RWPE2 (cell line): ENCODE results near the gene TM9SF3.
"Not testable (repeated sequence)": the region's sequence is repeated elsewhere in the genome, so short reads cannot be mapped to it uniquely, and the experiment has no call there.

Source experiments
- ATAC-seq: fragments of 200-7000 bp; cut with Tn5 transposase; 3 replicates; pipeline ENCODE4 v1.9.1; 2021; ENCODE audit warnings: low read depth
- DNase-seq: peaks from one replicate; pipeline ENCODE4 v3.0.0-alpha.2; 2020; ENCODE audit warnings: low spot score
- H3K27ac ChIP-seq: fragments of 450-650 bp; 2 replicates; pipeline ENCODE4 v1.5.1; 2017; ENCODE audit warnings: mild to moderate bottlenecking; ENCODE audit not compliant: poor library complexity, severe bottlenecking
- H3K27me3 ChIP-seq: fragments of 250-450 bp; sonication (Bioruptor Pico); 2 replicates; pipeline ENCODE4 v1.5.1; 2021; ENCODE audit warnings: mild to moderate bottlenecking, moderate library complexity; ENCODE audit not compliant: insufficient read depth, poor library complexity, severe bottlenecking
- H3K36me3 ChIP-seq: fragments of 250-450 bp; sonication (Bioruptor Pico); 2 replicates; pipeline ENCODE4 v1.5.1; 2020; ENCODE audit warnings: low read depth, mild to moderate bottlenecking, moderate library complexity
- H3K4me1 ChIP-seq: fragments of 250-450 bp; sonication (Bioruptor Pico); 2 replicates; pipeline ENCODE4 v1.5.1; 2021; ENCODE audit warnings: mild to moderate bottlenecking, moderate library complexity; ENCODE audit not compliant: insufficient read depth, poor library complexity, severe bottlenecking
- H3K4me3 ChIP-seq: fragments of 250-450 bp; sonication (Bioruptor Pico); 2 replicates; pipeline ENCODE4 v1.5.1; 2021; ENCODE audit warnings: mild to moderate bottlenecking, moderate library complexity; ENCODE audit not compliant: severe bottlenecking
- H3K9me3 ChIP-seq: fragments of 250-450 bp; sonication (Bioruptor Pico); 2 replicates; pipeline ENCODE4 v1.5.1; 2021; ENCODE audit warnings: mild to moderate bottlenecking, moderate library complexity; ENCODE audit not compliant: severe bottlenecking
- TF ChIP-seq, protein P1 (sequence below): fragments of 450-650 bp; IDR thresholded peaks from one replicate; pipeline ENCODE4 v1.5.1; 2017; ENCODE audit warnings: mild to moderate bottlenecking, moderate library complexity; ENCODE audit not compliant: poor library complexity, severe bottlenecking

The TM9SF3 gene

DNA sequence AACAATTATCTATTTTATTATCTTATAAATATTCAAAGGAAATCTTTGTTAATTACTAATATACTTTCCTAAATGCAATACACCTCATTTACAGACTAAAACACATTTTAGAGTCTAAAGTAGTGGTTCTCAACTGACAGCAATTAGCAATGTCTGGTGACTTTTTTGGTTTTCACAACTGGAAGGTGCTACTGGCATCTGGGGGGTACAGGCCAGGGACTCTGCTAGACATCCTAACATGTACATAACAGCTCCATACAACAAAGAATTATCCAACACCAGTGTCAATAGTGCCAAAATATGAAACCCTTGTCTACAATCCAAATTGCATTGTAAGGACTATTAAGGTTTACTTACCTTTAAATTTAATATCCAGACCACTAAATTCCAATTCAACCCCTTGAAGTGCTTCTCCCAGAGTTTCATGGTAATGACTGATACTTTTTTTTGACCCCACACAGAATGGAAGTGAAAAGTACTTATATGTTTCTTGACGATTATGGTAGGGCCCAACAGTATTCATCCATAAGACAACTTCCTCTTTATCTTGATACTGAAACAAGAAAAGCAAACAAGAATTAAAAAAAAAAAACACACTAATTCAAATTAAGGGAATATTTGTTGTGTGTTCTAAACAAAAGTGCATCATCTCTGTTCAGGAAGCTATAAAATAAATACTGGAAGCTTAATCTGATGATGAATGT lies 10.4 kb downstream of the TM9SF3 start:
- Histone ChIP-seq H3K27me3 (no peaks in the 10 kb centered on the region), H3K4me1 (peaks cover 3% of the 10 kb centered on the region), H3K36me3 (peaks cover 52% of the 10 kb centered on the region), H3K9me3 (no peaks in the 10 kb centered on the region), H3K27ac (no peak overlapping the region), H3K4me3 (no peak overlapping the region)
- TF ChIP-seq, protein P1, sequence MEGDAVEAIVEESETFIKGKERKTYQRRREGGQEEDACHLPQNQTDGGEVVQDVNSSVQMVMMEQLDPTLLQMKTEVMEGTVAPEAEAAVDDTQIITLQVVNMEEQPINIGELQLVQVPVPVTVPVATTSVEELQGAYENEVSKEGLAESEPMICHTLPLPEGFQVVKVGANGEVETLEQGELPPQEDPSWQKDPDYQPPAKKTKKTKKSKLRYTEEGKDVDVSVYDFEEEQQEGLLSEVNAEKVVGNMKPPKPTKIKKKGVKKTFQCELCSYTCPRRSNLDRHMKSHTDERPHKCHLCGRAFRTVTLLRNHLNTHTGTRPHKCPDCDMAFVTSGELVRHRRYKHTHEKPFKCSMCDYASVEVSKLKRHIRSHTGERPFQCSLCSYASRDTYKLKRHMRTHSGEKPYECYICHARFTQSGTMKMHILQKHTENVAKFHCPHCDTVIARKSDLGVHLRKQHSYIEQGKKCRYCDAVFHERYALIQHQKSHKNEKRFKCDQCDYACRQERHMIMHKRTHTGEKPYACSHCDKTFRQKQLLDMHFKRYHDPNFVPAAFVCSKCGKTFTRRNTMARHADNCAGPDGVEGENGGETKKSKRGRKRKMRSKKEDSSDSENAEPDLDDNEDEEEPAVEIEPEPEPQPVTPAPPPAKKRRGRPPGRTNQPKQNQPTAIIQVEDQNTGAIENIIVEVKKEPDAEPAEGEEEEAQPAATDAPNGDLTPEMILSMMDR = no peak
- no peak for ATAC-seq
- DNase-seq = no peak

DNA sequence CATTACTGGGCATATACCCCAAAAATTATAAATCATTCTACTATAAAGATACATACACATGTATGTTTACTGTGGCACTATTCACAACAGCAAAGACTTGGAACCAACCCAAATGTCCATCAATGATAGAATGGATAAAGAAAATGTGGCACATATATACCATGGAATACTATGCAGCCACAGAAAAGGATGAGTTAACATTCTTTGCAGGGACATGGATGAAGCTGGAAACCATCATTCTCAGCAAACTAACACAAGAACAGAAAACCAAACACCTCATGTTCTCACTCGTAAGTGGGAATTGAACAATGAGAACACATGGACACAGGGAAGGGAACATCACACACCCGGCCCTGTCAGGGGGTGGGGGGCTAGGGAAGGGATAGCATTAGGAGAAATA lies 12.2 kb downstream of the TM9SF3 start:
- not testable (repeated sequence) for H3K4me1 ChIP-seq, DNase-seq, H3K27me3 ChIP-seq, H3K4me3 ChIP-seq, H3K27ac ChIP-seq, ATAC-seq, H3K9me3 ChIP-seq
- peaks cover 50% of the 10 kb centered on the region for H3K36me3 ChIP-seq

- H3K36me3 ChIP-seq = peaks cover 57% of the 10 kb centered on the region
- TF ChIP-seq, protein P1 = no peak
- no peak overlapping the region for H3K27ac ChIP-seq
- ATAC-seq (no peak), DNase-seq (no peak)
- no peaks in the 10 kb centered on the region for H3K27me3 ChIP-seq
- no peaks in the 10 kb centered on the region for H3K9me3 ChIP-seq
- no peak overlapping the region for H3K4me3 ChIP-seq
- no peaks in the 10 kb centered on the region for H3K4me1 ChIP-seq
These were observed 13.8 kb downstream of the TM9SF3 start for GRCh38 chr10:96573036-96573435.

DNA sequence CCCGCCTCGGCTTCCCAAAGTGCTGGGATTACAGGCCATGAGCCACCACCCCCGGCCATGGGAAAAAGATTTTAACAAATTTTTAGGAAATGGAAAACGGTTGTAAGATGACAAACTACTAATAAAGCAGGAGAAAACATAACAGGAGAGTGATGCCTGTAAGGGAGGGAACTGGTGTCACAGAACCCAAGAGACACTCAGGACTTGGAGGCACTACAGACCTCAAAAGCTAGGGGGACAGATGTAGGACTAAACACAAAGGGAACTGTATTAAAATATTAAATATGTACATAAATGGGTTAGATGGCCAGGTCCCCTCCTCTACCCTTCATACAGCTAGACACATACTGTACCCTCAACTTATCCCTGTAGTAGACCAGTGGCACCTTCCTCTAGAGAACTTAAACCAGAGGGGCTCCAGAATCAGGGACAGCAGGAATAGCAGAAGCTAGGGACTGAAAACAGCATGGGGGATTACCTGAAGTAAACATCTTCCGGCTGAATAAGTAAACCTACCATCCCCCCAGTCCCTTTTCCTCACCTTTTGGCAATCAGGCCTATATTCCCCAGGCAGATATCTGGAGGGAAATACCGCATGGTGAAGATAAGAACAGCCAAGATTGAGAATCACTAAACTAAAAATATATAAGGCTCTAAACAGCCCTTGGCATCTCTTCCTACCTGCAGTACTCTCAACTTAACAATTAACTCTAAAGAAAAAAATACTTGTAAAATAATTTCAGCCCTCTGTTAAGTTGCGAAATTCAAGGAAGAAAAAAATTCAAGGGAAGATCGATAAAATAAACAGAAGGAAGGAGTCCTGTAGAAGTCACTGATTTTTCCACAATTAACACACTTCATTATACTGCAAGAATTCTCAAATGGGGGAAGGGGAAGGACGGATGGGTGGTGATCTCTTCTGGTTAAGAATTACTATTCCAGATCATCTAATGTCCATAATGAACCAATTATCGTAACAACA lies 15.5 kb downstream of the TM9SF3 start:
- Histone ChIP-seq H3K36me3 (peaks cover 58% of the 10 kb centered on the region), H3K4me3 (no peak overlapping the region), H3K27ac (no peak overlapping the region), H3K27me3 (no peaks in the 10 kb centered on the region), H3K4me1 (peaks cover 2% of the 10 kb centered on the region), H3K9me3 (no peaks in the 10 kb centered on the region)
- TF ChIP-seq, protein P1 = no peak
- DNase-seq (no peak), ATAC-seq (no peak)

- TF ChIP-seq, protein P1 = no peak
- Histone ChIP-seq H3K36me3 (peaks cover 58% of the 10 kb centered on the region), H3K9me3 (no peaks in the 10 kb centered on the region), H3K27me3 (no peaks in the 10 kb centered on the region), H3K27ac (no peak overlapping the region), H3K4me1 (peaks cover 9% of the 10 kb centered on the region), H3K4me3 (no peak overlapping the region)
- ATAC-seq = no peak
- no peak for DNase-seq
These were observed 16.3 kb downstream of the TM9SF3 start for GRCh38 chr10:96570511-96570910.
